Stimulated activated CD4-positive, alpha-beta T cell treated with anti-CD3 and anti-CD28 coated beads, Interleukin-2, amount 100 ng/mL, for 48 hours (primary cell): ENCODE results near the gene RASA4B.
"Not testable (repeated sequence)": the region's sequence is repeated elsewhere in the genome, so short reads cannot be mapped to it uniquely, and the experiment has no call there.

Source experiments
- DNase-seq, 2 donors: peaks; one replicate each; pipeline ENCODE4 v3.0.0-alpha.2; 2020

RASA4B gene

GRCh38 chr7:102517550-102518147 lies at the start of gene RASA4B:
RASA4B (minus strand) TSS chr7:102517777; CDS start chr7:102517710, 67 bp downstream.
- not testable (repeated sequence) for DNase-seq

GRCh38 chr7:102550808-102551422 lies 33.3 kb upstream of the RASA4B start, which contains the start of gene SPDYE2:
SPDYE2 (plus strand) TSS chr7:102551226; CDS start chr7:102553256, 2,030 bp downstream.
- not testable (repeated sequence) for DNase-seq

- not testable (repeated sequence) for DNase-seq
These were observed 28.8 kb upstream of the RASA4B start for GRCh38 chr7:102546353-102546752.

GRCh38 chr7:102545288-102545687 lies 27.7 kb upstream of the RASA4B start:
- DNase-seq, result not testable (repeated sequence)

GRCh38 chr7:102544372-102544771 lies 26.8 kb upstream of the RASA4B start:
- not testable (repeated sequence) for DNase-seq

GRCh38 chr7:102543596-102543995 lies 26.0 kb upstream of the RASA4B start, which contains the start of gene UPK3BL2:
UPK3BL2 (minus strand) TSS chr7:102543696; CDS start chr7:102543636, 60 bp downstream.
- DNase-seq, result not testable (repeated sequence)

- DNase-seq, result not testable (repeated sequence)
These were observed 25.2 kb upstream of the RASA4B start for GRCh38 chr7:102542771-102543170.

GRCh38 chr7:102542083-102542482 lies 24.5 kb upstream of the RASA4B start:
- DNase-seq, result not testable (repeated sequence)

GRCh38 chr7:102540604-102541003 lies 23.0 kb upstream of the RASA4B start:
- DNase-seq, result not testable (repeated sequence)

GRCh38 chr7:102535062-102535615 lies 17.6 kb upstream of the RASA4B start:
- DNase-seq, result not testable (repeated sequence)

- not testable (repeated sequence) for DNase-seq
These were observed 14.6 kb upstream of the RASA4B start for GRCh38 chr7:102532127-102532526.

GRCh38 chr7:102531583-102531982 lies 14.0 kb upstream of the RASA4B start:
- DNase-seq, result not testable (repeated sequence)

- not testable (repeated sequence) for DNase-seq
These were observed 10.5 kb upstream of the RASA4B start for GRCh38 chr7:102527822-102528793.

- not testable (repeated sequence) for DNase-seq
These were observed 9.6 kb upstream of the RASA4B start for GRCh38 chr7:102527182-102527581.

- DNase-seq, result not testable (repeated sequence)
These were observed 7.2 kb upstream of the RASA4B start for GRCh38 chr7:102524803-102525202.

GRCh38 chr7:102520797-102521196 lies 3.2 kb upstream of the RASA4B start:
- DNase-seq, result not testable (repeated sequence)

- not testable (repeated sequence) for DNase-seq
These were observed 626 bp downstream of the RASA4B start for GRCh38 chr7:102516951-102517350.

- not testable (repeated sequence) for DNase-seq
These were observed 1.7 kb downstream of the RASA4B start for GRCh38 chr7:102515889-102516288.

- DNase-seq, result not testable (repeated sequence)
These were observed 2.5 kb downstream of the RASA4B start for GRCh38 chr7:102514881-102515721.

GRCh38 chr7:102512642-102513221 lies 4.8 kb downstream of the RASA4B start:
- not testable (repeated sequence) for DNase-seq

GRCh38 chr7:102511860-102512522 lies 5.6 kb downstream of the RASA4B start:
- not testable (repeated sequence) for DNase-seq
